Limb (tissue), 2 donors: ENCODE measurements around the gene TGOLN2.
A peak's percentile ranks its signal among the peaks of the same experiment; 100 is the strongest.

Source experiments
- DNase-seq, 2 donors: peaks; one replicate each; pipeline ENCODE4 v3.0.0-alpha.2; 2016; ENCODE audit errors: extremely low spot score in 2 of 2

Gene TGOLN2

GRCh38 chr2:85308896-85309555 is 18.8 kb downstream of the TGOLN2 start:
- DNase-seq = peak in 1 of 2 donors; percentile 68

DNA sequence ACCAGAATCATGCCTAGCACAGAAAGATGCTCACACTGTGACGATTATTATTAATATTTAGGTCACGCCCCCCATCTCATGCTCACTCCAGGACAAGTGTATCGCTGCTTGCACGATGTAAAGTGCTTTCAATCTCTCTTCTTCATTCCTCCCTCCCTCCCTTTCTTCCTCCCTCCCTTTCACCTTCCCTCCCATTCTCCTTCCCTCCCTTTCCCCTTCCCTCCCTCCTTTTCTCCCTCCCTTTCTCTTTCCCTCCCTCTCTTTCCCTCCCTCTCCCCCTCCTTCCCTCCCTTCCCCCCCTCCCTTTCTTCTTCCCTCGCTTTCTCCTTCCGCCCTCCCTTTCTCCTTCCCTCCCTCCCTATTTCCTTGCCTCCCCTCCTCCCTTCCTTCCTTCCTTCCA is 19.6 kb downstream of the TGOLN2 start:
- DNase-seq = no peak

DNA sequence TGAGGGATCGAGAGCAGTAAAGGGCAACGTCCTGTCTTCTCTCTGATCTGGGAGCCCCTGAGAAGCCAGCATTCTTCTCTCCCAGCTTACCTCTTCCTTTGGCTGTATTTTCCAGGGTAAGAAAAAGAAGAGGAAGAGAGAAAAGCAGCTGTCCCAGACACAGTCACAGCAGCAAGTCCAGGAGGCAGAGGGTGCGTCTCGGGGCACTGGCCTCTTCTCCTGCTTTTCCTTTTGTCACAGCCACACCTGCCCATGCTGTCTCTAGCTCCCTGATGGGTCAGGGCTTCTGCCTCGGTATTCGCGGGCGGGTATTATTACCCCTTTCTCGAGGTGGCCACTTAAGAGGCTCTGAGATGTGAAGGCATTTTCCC is 20.3 kb downstream of the TGOLN2 start:
- no peak for DNase-seq

- DNase-seq = no peak
Observed at GRCh38 chr2:85303780-85304531, 23.8 kb downstream of the TGOLN2 start.

DNA sequence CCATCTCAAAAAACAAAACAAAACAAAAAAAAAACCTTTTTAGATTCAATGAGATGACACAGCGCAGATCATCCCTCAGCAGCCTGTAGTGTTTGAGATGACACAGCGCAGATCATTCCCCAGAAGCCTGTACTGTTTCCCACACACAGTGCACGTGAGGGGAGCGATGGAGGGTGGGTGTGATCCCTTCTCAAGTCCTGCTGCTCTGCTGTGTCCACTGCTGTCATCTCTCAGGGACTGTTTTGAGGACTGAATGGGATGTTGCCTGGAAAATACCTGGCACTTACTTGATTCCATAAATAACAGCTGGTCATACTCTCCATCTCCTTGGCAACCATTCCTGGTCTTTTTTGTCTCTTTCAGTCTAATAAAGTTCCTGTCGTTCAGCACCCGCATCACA is 25.7 kb downstream of the TGOLN2 start:
- DNase-seq = no peak

DNA sequence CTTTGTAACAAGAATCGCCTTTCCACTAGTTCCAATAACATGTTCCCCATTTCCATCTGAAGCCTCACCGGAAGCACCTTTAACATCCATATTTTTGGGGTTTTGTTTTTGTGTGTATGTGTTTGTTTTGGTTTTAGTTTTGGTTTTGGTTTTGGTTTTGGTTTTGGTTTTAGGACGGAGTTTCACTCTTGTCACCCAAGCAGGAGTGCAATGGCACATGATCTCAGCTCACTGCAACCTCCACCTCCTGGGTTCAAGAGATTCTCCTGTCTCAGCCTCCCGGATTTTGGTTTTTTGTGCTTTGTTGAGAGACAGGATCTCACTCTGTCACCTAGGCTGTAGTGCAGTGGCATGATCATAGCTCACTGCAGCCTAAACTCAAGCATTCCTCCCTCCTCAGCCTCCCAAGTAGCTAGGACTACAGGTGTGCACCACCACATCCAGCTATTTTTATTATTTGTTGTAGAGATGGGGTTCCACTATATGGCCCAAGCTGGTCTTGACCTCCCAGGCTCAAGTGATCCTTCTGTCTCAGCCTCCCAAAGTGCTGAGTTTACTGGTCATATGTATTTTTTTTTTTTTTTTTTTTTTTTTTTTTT is 36.3 kb downstream of the TGOLN2 start:
- DNase-seq = no peak

- no peak for DNase-seq
Observed at GRCh38 chr2:85288244-85288725, 39.5 kb downstream of the TGOLN2 start.

DNA sequence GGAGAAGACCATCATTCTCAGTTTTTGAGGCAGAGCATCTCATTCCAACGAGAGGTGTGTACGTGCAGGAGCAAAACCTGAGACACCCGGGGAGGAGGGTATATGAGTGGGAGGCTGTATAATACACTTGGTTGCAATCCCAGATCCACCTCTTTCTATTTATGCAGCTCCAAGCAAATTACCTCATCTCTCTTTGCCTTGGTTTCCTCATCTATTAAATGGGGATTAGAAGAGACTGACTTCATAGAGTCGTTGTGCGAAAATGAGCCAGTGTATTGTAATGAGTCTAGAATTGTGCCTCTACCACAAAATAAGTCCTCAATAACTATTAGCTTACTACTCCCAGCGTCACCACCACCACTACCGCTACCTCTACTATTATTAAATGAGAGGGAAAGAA is 40.1 kb downstream of the TGOLN2 start:
- no peak for DNase-seq

GRCh38 chr2:85286918-85287317 is 40.9 kb downstream of the TGOLN2 start:
- no peak for DNase-seq

DNA sequence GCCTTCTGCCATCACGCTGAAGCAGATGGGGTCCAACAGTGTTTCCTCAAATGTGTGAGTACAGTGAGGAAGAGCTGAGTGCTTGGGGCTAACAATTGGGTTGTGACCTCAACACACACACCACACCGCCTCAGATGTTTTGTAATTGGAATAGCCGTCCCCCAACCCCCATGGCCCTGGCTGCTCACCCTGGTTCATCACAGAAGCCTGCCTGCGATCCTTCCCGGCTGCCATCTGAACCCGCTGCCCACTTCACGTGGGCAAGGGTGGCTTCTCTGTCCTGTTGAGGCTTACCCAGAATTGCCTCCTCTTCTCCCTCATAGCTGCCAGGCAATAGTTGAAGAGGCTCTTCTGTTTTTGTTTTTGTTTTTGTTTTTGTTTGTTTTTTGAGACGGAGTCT is 44.1 kb downstream of the TGOLN2 start:
- DNase-seq = no peak

DNA sequence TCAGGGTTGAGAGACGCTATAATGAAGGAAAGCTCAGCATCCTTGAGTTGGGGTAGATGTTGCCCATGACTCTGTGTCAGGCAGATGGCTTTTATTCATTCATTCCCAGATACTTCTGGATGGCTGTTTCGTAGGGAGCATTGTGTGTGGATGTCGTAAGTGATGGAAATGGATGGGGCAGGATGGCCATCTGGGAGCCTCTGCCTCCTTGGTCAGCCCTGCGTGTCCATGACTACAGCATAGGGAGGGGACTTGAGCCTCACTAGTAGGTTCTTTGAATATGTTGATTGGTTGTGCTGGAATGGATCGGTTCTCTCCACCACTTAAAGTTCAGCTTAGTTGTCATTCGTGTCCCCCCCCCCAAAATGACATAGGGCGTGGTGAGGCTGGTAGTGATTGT is 44.9 kb downstream of the TGOLN2 start:
- DNase-seq = no peak

GRCh38 chr2:85281553-85281952 is 46.2 kb downstream of the TGOLN2 start:
- no peak for DNase-seq

- no peak for DNase-seq
Observed at GRCh38 chr2:85278361-85278760, 49.4 kb downstream of the TGOLN2 start.

- DNase-seq = peak; percentile 81 to 95
Observed at GRCh38 chr2:85277416-85278158, 50.2 kb downstream of the TGOLN2 start.

- DNase-seq = no peak
Observed at GRCh38 chr2:85276571-85277118, 51.1 kb downstream of the TGOLN2 start.

DNA sequence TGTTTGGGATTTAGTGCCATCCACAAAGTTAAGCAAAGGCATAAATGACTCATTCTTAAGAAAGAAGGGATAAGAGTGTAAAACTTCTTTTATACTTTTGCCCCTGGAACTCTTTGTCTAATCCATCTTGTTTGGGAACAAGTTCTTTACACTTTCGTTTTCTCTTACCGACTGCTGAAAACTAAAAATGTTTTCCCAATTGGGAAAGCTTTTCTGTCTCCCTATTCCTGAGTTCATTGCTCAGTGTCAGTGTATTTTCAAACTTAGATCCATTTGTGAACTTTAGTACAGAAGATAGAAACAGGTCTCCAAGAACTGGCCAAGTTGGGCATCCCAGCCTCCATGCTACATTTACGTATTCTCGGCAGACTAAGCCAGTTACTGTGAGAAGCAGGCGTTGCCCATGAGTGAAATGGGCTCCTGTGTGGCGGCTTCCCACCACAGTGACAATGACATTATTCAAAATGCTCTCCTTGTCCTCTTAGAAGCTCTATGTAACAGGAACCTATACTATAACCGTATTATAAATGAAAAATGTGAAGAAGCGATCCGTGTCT is 51.7 kb downstream of the TGOLN2 start:
- no peak for DNase-seq

DNA sequence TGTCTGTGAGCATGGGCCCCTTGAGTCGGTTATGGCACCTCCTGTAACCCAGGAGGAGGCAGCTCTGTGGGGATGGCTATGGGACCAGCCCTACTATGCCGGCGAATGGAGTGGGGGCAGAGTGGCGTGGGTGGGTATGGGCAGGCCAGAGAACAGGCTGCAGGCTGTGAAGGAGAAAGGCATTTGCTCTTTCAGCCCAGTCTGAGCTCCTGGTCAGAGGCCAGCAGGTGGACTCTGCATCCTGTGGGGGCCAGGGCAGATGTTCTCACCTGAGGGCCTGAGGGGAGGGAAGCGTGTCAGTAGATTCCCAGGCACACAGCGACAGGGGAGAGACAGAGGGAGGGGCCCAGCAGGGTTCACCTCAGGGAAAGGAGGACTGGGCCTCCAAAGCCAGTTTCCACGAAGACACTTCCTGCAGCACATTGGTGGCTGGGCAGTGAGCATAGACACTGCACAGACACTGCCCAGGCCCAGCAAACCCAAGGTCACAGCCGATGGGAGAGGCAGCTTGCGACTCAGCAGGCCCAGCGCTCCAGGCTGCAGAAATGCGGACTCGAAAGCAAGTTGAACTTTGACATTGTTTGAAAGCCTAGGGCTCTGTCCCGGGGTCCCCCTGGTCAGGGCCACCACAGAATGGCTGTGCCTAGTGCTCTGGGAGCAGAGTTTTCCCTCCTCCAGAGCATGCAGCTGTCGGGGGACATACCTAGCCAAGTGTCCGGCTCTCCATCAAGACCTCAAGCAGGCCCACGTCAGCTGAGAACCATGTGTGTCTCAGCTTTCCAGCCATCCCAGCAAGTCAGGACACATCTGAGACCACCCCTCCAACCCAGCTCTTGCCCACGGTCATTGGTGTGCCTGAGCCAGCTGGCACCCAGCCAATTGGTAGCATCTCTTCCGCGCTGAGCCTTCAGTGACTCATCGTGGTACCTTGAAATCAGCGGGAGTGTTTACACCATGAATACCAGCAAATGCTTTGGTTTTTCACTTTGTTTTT is 53.8 kb downstream of the TGOLN2 start:
- DNase-seq = no peak

- no peak for DNase-seq
Observed at GRCh38 chr2:85272357-85272756, 55.4 kb downstream of the TGOLN2 start.

DNA sequence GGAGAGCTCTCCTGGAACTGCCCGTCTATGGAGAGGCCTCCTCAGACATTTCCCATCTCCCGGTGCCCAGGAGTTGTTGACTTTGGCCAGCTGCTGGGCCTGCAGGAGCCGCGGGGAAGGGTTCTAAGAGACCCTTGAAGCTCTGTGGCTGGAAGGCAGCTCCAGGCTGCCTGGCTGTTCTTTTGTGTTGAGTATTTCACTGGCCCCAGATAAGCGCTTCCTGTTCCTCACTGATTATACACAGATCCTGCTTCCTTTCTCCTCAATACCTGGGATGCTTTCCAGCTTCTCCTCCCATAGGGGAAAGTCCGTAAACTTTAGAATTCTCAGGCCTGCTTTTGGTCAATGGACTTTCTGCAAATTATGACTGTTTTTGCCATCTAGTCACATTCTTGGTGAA is 57.8 kb downstream of the TGOLN2 start:
- no peak for DNase-seq
